GM19193 (cell line): ENCODE data around the gene TGM6.

Experiments
- POLR2A ChIP-seq: IDR thresholded peaks from 4 replicates; pipeline ENCODE4 v1.6.1; 2011; ENCODE audit not compliant: insufficient read depth, insufficient read length; ENCODE audit errors: extremely low read depth

The TGM6 gene

GRCh38 chr20:2350606-2351005 is 30.1 kb upstream of the TGM6 start:
- TF ChIP-seq POLR2A: no peak

- TF ChIP-seq POLR2A: no peak
Observed at GRCh38 chr20:2353231-2353630, 27.5 kb upstream of the TGM6 start.

DNA sequence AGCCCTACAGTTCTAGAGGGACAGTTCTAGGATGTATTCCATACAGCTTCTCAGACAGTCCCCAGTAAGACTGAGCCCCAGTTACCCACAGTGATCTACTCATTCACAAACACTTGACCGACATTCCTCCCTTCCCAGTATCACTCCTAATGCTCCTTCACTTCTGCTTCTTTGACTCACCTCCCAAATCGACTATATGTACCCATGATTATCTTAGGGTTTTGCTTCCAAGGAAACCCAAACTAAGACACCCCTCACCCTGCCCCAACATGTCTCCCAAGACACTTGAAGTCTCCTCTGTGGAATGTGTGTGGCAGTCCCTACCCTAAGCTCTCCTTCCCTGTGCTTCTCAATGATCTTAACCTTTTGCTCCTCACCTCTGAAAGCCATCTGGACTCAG is 23.6 kb upstream of the TGM6 start:
- no peak for TF ChIP-seq POLR2A

DNA sequence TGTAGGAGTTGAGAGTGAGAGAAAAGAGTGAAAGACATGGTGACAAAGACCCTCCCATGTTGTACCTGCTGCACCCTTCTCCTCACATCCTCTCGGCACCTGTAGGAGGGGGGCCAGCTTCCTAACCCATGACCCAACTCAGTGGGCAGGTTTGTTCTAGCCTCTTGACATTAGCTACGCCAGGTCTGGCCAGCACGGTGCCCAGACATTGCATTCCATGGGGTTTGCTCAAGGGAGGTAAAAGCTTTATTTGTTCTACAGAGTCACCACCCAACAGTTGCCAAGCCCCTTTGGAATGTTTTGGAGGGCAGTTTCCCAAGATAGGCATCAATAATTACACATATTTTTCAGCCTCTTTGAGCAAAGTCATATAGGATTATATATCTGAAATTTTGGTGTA is 22.7 kb upstream of the TGM6 start:
- no peak for TF ChIP-seq POLR2A

DNA sequence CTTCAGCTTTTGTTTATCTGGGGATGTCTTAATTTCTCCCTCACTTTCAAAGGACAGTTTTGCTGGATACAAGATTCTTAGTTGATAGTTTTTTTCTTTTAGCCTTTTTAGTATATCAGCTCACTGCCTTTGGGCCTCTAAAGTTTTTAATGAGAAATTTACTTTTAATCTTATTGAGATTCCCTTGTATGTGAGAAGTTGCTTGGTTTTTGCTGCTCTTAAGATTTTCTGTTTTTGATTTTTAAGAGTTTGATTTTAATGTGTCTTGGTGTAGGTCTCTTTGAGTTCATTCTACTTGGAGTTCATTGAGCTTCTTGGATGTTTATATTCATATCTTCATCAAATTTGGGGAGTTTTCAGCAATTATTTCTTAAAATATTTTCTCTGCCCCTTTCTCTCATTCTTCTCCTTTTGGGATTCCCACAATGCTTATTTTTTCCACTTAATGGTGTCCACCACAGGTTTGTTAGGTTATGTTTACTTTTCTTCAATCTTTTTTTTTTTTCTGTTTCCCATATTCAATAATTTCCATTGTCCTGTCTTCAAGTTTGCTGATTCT is 19.6 kb upstream of the TGM6 start:
- no peak for TF ChIP-seq POLR2A

DNA sequence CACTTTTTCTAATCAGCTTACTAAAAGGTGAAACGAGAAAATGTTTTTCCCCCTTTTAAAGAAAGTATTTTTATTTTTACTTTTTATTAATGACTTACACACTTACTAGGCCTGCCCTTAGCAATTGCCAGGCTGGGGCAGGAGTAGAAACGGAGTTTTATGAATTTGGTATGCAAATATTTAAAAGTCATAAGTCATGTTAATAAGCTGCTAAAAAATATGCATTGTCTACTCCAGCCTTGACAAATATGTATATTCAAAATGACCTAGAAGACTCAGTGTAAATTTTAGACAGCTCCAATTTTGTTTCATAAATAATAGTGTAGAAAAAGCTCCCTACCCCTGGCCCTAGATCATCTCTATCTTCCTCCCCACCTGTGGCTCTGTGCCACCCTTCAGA is 17.5 kb upstream of the TGM6 start:
- no peak for TF ChIP-seq POLR2A

GRCh38 chr20:2363587-2363986 is 17.1 kb upstream of the TGM6 start:
- TF ChIP-seq POLR2A: no peak

- no peak for TF ChIP-seq POLR2A
Observed at GRCh38 chr20:2364044-2364443, 16.7 kb upstream of the TGM6 start.

GRCh38 chr20:2365091-2365490 is 15.6 kb upstream of the TGM6 start:
- no peak for TF ChIP-seq POLR2A

- no peak for TF ChIP-seq POLR2A
Observed at GRCh38 chr20:2365666-2366065, 15.0 kb upstream of the TGM6 start.

DNA sequence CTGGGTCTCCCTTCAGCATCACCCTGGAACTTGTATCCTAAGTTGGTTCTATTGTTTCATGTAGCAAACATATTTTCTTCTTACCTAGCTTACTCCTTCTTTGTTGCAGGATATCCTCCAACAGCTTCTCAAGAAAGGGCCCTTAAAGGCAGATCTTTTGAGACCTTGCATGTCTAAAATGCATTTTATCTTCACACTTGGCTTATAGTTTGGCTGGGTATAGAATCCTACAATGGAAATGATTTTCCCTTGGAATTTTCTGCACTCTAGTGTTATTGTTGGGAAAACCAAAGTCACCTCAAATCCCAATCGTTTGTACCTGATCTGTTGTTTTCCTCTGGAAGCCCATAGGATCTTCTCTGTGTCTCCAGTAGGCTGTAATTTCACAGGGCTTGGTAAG is 12.1 kb upstream of the TGM6 start:
- TF ChIP-seq POLR2A: no peak

DNA sequence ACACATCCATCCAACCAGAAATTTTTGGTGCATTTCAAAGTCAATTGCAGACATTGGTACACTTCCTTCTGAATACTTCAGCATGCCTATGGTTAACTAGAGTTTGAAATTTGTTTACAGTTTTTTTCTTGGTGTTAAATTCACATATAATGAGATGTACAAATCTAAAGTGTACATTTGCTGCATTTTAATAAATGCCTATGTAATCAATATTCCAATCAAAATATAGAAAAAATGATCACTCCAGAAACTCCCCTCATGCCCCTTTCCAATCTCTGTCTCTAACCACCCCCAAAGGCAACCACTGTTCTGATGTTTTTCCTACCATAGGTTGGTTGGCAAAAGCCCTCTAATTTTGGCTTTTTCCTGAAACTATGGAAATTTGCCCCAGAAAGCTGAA is 7.6 kb upstream of the TGM6 start:
- TF ChIP-seq POLR2A: no peak

- no peak for TF ChIP-seq POLR2A
Observed at GRCh38 chr20:2374346-2375125, 6.2 kb upstream of the TGM6 start.

GRCh38 chr20:2378893-2379292 is 1.8 kb upstream of the TGM6 start:
- TF ChIP-seq POLR2A: no peak

GRCh38 chr20:2379511-2380229 is 1.0 kb upstream of the TGM6 start:
- TF ChIP-seq POLR2A: no peak

- TF ChIP-seq POLR2A: no peak
Observed at GRCh38 chr20:2381303-2381702, 602 bp downstream of the TGM6 start.
